NCI-H526 (cell line): ENCODE data around the gene TRABD2B.

Experiments
- DNase-seq, 2 experiments: peaks; one replicate each; lab custom pipeline; 2025; lab: John Stamatoyannopoulos, UW

TRABD2B gene

GRCh38 chr1:47725992-47726855 is 271.0 kb downstream of the TRABD2B start:
- peak; percentile 76 to 87 for DNase-seq

GRCh38 chr1:47725511-47725991 is 271.6 kb downstream of the TRABD2B start:
- DNase-seq: peak in 1 of 2 experiments; percentile 35

DNA sequence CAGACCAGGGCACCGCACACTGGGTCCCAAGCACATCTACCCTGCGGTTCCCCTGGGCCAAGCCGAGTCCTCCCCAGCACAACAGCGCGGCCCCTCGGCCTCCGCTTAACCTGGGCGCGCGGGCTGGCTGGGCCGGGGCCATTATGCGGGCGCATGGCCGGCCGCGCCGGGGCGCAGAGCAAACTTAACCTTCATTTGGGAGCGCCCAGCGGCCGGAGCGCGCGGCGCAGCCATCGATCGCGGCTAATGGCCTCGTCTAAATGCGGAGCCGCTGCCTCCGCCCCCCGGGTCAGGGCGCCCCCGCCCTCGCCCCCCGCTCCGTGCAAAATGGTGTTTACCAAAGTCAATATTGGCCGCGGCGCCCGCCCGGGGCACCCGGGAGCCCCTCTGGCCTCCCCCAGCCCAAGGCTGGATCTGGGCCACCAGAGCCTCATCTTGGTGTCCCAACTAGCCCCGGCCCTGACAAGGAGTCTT is 272.1 kb downstream of the TRABD2B start:
- peak in 1 of 2 experiments; percentile 41 for DNase-seq

DNA sequence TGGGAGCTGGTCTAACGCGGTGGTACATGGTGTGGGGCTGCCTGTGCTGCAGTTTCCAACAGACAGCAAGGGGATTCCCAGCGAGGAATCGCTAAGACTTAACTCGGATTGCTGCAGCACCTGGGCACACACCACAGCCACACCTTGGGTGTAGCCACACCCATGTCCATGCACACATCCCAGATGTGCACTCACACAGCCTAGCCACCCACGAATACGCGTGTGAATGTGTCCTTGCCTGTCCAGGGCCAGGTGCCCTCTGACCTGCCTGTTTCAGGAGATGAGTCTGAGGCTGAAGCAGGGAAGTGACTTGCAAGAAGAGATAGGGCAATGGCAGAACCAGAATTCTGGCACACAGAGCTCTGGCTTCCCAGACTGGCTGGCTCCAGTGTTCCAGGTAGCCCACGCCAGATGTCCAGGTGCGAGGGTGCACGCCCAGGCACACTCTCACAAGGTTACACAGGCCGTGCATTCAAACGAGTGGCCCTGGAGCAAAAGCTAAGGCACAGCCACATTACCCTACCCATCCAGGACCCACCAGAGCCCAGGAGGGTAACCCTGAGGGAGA is 272.7 kb downstream of the TRABD2B start:
- no peak for DNase-seq

GRCh38 chr1:47722909-47723580 is 274.1 kb downstream of the TRABD2B start:
- no peak for DNase-seq

DNA sequence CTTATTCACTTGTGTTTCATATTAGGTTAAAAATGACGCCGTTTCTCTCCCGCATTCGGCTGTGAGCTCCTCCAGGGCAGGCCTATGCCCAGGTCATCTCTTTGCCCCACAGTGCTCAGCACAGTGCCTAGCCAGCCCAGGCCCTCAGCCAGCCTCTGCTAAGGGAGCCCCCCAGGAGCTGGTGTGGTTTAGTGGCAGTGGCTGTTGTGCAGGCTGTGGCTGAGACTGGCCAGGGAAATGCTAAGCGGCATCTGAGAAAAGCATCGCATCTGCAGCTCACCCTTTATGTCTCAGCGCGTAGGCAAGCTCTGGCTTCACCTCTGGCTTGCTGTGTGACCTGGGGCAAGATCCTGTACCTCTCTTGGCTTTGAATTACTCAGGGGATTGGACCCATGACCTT is 275.1 kb downstream of the TRABD2B start:
- no peak for DNase-seq

- no peak for DNase-seq
Observed at GRCh38 chr1:47720111-47720510, 277.1 kb downstream of the TRABD2B start.

- no peak for DNase-seq
Observed at GRCh38 chr1:47717341-47717740, 279.8 kb downstream of the TRABD2B start.

- no peak for DNase-seq
Observed at GRCh38 chr1:47713975-47714767, 283.0 kb downstream of the TRABD2B start.

DNA sequence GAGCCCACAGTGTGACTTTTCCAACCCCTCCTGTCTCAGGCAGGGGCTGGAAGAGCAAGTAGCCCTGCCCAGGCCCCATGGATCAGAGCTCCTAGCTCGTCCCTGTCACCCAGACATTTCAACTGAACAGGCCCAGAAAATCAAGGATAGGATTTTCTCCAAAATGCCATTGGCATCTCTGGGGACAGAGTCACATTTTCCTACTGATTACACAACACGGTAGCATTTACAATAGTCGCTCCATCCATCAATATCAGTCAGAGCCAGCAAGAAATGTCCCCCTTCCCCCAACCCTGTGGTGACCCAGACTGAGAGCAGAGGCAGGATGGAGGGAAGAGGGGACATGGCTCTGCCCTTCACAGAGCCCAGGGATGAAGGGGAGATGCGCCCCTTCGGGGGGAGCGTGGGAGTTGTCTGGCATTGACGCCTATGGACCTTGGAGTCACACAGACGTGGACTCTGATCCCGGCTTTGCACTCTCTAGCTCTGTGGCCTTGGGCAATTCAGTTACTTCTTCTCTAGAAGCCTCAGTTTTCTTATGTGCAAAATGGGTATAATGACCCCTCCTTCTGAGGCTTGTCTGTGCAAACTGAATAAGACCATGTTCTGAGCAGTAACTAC is 283.7 kb downstream of the TRABD2B start:
- no peak for DNase-seq

GRCh38 chr1:47712596-47713299 is 284.4 kb downstream of the TRABD2B start:
- no peak for DNase-seq

GRCh38 chr1:47711848-47712492 is 285.2 kb downstream of the TRABD2B start:
- no peak for DNase-seq

DNA sequence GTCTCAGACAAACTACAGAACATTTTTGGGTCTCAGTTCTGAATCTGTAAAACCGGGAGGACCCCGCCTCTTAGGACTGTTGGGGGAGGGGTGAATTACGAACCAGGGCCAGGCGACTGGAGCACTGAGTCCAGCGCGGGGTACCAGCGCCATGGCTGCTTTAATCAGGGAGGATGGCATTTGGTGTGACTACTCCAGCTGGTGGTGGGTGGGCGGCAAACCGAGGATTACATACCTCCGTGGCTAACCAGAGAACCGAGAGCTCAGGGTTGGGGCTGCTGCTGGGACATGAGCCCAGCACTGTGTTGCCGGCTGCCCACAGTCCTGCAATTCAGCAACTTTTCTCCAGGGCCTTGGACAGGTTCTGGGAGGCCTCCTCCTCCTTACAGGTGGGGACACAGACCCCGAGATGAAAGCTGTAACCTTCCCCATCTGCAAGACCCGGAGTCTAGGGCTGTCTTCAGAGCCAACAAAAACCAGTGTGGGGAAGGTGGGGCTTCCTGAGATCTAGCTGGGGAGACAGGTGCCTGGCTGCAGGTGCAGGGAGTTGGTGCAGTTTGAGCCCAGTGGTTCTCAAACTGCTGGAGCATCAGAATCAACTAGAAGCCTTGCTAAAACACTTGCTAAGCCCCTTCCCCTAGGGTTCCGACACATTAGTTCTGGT is 285.9 kb downstream of the TRABD2B start:
- no peak for DNase-seq
